Adrenal gland (tissue), 12 donors: Measurements from ENCODE around the gene LAMA4. TPM values are rescaled to one million over a fixed set of nuclear protein-coding genes. Genes with fewer than 3 reads are reported as not detected.

Experiments
- DNase-seq, 7 donors: peaks; one replicate each; pipeline ENCODE4 v3.0.0-alpha.2; 2019 to 2020
- H3K27ac ChIP-seq, 5 donors: fragments of 200-600 bp; sonication (generic) in 4 of 5; 1 replicate in 3 of 5; 2 replicates in 2 of 5; pipeline versions ENCODE4 v1.5.1 to v1.8.0; 2016 to 2020; ENCODE audit warnings: mild to moderate bottlenecking in 1 of 5
- H3K27me3 ChIP-seq: fragments of 200-600 bp; 2 replicates; pipeline ENCODE4 v1.8.0; 2021
- H3K36me3 ChIP-seq, 2 donors: fragments of 200-600 bp; replicated peaks in 1 of 2; 1 replicate in 1 of 2; 2 replicates in 1 of 2; pipeline versions ENCODE4 v1.5.1 to v1.8.0; 2018 to 2022
- H3K4me1 ChIP-seq, 2 donors: fragments of 200-600 bp; replicated peaks in 1 of 2; 1 replicate in 1 of 2; 2 replicates in 1 of 2; pipeline versions ENCODE4 v1.5.1 to v1.8.0; 2018 to 2021
- H3K4me3 ChIP-seq, 4 donors: fragments of 200-600 bp; sonication (generic) in 3 of 4; one replicate each; pipeline ENCODE4 v1.5.1; 2016 to 2018
- H3K9me3 ChIP-seq, 3 donors: fragments of 200-600 bp; sonication (generic) in 1 of 3; replicated peaks in 1 of 3; 1 replicate in 2 of 3; 2 replicates in 1 of 3; pipeline versions ENCODE4 v1.5.1 to v1.8.0; 2016 to 2021
- POLR2A ChIP-seq, 2 donors: fragments of 450-650 bp; IDR thresholded peaks; one replicate each; pipeline ENCODE4 v1.6.1; 2017; ENCODE audit warnings: antibody characterized with exemption in 2 of 2, mild to moderate bottlenecking in 2 of 2, moderate library complexity in 1 of 2
- WGBS, 4 donors: extraction: QIAGEN DNeasy Blood & Tissue Kit in 2 of 4; methylation state at CpG; one replicate each; pipeline versions ENCODE4 v1.1.5 to v1.1.7; 2013 to 2017; 5-methylcytosine and 5-hydroxymethylcytosine counted together
- intact Hi-C, 2 donors: fragments of 100-400 bp; cut with DNase I; formaldehyde crosslinking; loops; one replicate each; pipeline versions ENCODE4 v1.14.1 to v1.15.0; 2022 to 2023
- polyA plus RNA-seq, 3 donors: library from polyadenylated mRNA; stranded (reverse); fragments of 200-250 nt in 2 of 3; fragments of 350-450 nt in 1 of 3; fragmentation: Illumina TruSeq in 1 of 3; extraction: RNeasy Lipid Tissue Mini Kit (QIAGEN cat#74804) in 1 of 3; gene quantifications; one replicate each; pipeline ENCODE4 v1.2.3, GENCODE V29; 2013 to 2014
- total RNA-seq, 9 donors: library from RNA; depleted of rRNA in 4 of 9; stranded (reverse); fragments of >200 nt in 4 of 9; fragments of 120-200 nt in 1 of 9; fragmentation: NEBNext Ultra II Directional in 1 of 9; extraction: Animal tissue kit (Norgen Biotek cat#: 25700) in 1 of 9; gene quantifications; one replicate each; pipeline versions ENCODE4 v1.1.0 to v1.2.4, GENCODE V29; 2013 to 2023
- TF ChIP-seq, protein P1 (sequence below), 6 experiments: fragments of 450-650 bp in 4 of 6; fragments of 200-600 bp in 2 of 6; sonication (generic) in 1 of 6; IDR thresholded peaks; 1 replicate in 5 of 6; 2 replicates in 1 of 6; pipeline versions ENCODE4 v1.5.1 to v1.8.0; 2016 to 2021; ENCODE audit warnings: antibody characterized with exemption in 6 of 6, mild to moderate bottlenecking in 2 of 6, moderate library complexity in 1 of 6
- donor health status: healthy with polysubstance abuse.
- donor health status: Bipolar disorder and iron deficiency.
- donor health status: DM: yes; HTN: yes; CAD: no.
- donor health status: DM: no; HTN: no; CAD: no.
- donor health status: DM: no; HTN: no; CAD: no.
- donor health status: DM: yes; HTN: yes; CAD: no.

Gene LAMA4
- total and polyA plus RNA-seq, 12 donors = 7.5 to 102 (median 23.3) TPM

DNA sequence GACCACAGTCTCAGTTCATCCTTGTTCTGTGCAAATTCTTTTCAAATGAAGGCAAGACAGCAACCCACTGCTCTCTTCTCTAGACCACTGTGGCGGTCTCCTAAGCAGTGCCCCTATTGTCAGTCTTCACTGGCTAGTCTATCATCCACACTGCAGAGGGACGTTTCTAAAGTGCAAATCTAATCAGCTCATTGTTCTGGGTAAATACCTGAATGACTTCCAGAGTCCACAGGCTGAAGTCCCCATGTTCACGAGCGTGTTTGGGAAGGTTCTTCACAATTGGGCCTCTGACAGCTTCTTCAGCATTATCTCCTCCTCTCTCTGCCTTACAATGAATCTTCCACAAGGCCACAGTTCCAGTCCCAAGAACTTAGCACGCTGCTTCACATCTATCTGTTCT lies 73.2 kb downstream of the LAMA4 start:
- H3K4me1 ChIP-seq = no peaks in the 10 kb centered on the region
- H3K36me3 ChIP-seq = no peaks in the 10 kb centered on the region
- TF ChIP-seq, protein P1, sequence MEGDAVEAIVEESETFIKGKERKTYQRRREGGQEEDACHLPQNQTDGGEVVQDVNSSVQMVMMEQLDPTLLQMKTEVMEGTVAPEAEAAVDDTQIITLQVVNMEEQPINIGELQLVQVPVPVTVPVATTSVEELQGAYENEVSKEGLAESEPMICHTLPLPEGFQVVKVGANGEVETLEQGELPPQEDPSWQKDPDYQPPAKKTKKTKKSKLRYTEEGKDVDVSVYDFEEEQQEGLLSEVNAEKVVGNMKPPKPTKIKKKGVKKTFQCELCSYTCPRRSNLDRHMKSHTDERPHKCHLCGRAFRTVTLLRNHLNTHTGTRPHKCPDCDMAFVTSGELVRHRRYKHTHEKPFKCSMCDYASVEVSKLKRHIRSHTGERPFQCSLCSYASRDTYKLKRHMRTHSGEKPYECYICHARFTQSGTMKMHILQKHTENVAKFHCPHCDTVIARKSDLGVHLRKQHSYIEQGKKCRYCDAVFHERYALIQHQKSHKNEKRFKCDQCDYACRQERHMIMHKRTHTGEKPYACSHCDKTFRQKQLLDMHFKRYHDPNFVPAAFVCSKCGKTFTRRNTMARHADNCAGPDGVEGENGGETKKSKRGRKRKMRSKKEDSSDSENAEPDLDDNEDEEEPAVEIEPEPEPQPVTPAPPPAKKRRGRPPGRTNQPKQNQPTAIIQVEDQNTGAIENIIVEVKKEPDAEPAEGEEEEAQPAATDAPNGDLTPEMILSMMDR (IDR thresholded peaks at IDR 0.05) = no peak
- TF ChIP-seq POLR2A (IDR thresholded peaks at IDR 0.05) = no peak
- no peaks in the 10 kb centered on the region for H3K27me3 ChIP-seq
- H3K27ac ChIP-seq = no peak overlapping the region
- 73 to 78% (median 76%) methylated on average over 5 of the region's 5 CpGs for WGBS, 4 donors
- intact Hi-C loops = loop anchor here in 1 of 2 donors (2.0 kb wide), 1 partner anchor 130 kb away; no protein-coding TSS in a partner anchor
- no peaks in the 10 kb centered on the region for H3K9me3 ChIP-seq
- no peak overlapping the region for H3K4me3 ChIP-seq
- DNase-seq = no peak

DNA sequence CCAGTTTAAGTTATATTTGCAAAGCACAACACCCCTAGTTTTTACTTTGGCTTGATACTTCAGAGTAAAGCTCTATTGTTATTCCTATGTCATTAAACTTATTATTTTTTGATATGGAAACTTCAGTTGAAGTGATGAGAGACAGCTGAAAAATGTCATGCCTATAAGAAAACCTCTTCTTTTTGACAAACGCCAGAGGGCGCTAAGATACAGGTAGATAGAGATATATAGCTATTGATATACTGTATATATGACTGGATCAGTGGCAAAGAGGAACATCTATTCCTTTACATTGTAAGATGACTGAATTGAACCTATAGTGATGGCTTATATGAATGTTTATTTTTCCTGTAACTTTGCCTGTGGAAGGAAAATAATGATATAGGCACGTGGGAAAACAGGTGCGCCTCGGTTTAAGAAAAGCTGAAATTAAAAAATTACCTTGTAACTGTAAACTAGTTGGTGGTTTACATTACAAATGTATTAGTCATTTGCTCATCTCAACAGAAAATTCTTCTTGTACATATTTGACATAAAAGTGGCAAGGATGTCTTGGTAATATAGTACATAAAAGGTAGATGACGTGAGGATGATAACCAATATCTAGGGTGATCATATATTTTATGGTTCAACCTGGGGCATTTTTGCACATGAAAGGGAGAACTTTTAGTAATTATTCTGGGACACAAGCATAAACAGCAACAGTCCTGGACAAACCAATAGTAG lies 74.1 kb downstream of the LAMA4 start:
- Histone ChIP-seq H3K9me3 (no peaks in the 10 kb centered on the region), H3K27me3 (no peaks in the 10 kb centered on the region), H3K4me3 (no peak overlapping the region), H3K36me3 (no peaks in the 10 kb centered on the region), H3K4me1 (no peaks in the 10 kb centered on the region), H3K27ac (no peak overlapping the region)
- 56 to 57% (median 57%) methylated on average over 6 of the region's 6 CpGs for WGBS, 4 donors
- TF ChIP-seq POLR2A (IDR thresholded peaks at IDR 0.05) = no peak
- TF ChIP-seq, protein P1 (IDR thresholded peaks at IDR 0.05) = peak; percentile 48 to 80 (median 69)
- intact Hi-C loops = loop anchor here in 1 of 2 donors (2.0 kb wide), 1 partner anchor 131 kb away; no protein-coding TSS in a partner anchor
- DNase-seq = peak in 6 of 7 donors; percentile 23 to 56 (median 52)

DNA sequence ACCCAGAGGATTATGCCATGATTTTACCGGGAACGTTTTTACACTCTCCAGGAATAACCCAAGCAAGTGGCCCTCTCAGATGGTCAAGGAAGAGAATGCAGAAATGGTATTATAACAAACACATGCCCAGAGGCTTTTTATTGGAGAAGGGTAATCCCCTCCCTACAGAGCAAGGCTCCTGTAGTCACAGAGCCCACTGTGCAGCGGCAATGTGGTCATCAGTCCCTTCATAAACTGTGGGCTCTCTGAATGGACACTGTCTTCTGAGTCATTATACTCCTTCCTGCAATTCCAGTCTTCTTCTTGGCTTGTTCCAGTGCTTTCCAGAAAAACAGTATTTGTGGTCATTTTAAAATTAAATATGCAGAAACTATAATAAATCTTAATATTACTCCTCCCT lies 74.7 kb downstream of the LAMA4 start:
- Histone ChIP-seq H3K36me3 (no peaks in the 10 kb centered on the region), H3K27ac (no peak overlapping the region), H3K4me1 (no peaks in the 10 kb centered on the region), H3K9me3 (no peaks in the 10 kb centered on the region), H3K27me3 (no peaks in the 10 kb centered on the region), H3K4me3 (no peak overlapping the region)
- no peak for DNase-seq
- intact Hi-C loops = loop anchor here (2.0 to 5.0 kb wide), 2 partner anchors 128 to 131 kb away; no protein-coding TSS in a partner anchor
- TF ChIP-seq POLR2A (IDR thresholded peaks at IDR 0.05) = no peak
- TF ChIP-seq, protein P1 (IDR thresholded peaks at IDR 0.05) = no peak
- WGBS, 4 donors = 58 to 75% (median 64%) methylated on average over 3 of the region's 3 CpGs

DNA sequence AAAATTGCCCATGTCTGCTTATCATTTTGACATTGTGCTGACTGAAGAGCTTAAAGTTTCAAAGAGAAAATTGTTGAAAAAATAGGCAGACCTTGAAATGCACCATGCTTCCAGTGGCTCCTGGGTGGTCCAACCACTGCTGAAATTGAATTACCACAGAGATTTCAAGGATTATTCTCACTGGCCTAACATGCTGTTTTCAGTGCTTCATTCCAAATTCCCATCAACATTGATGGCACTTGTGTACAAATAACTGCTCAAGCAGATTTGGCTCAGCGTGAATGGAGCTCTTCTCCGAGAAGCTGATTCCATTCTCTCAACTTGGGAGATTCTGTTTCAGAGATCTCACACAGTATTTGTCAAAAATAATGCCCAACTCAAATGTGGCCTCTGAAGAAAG lies 75.5 kb downstream of the LAMA4 start:
- no peak for DNase-seq
- no peak overlapping the region for H3K27ac ChIP-seq
- 88 to 97% (median 90%) methylated on average over 2 of the region's 2 CpGs for WGBS, 4 donors
- H3K4me1 ChIP-seq = no peaks in the 10 kb centered on the region
- no peak overlapping the region for H3K4me3 ChIP-seq
- no peak for TF ChIP-seq POLR2A (IDR thresholded peaks at IDR 0.05)
- TF ChIP-seq, protein P1 (IDR thresholded peaks at IDR 0.05) = no peak
- intact Hi-C loops = loop anchor here in 1 of 2 donors (5.0 kb wide), 1 partner anchor 128 kb away; no protein-coding TSS in a partner anchor
- no peaks in the 10 kb centered on the region for H3K27me3 ChIP-seq
- H3K36me3 ChIP-seq = no peaks in the 10 kb centered on the region
- H3K9me3 ChIP-seq = no peaks in the 10 kb centered on the region
